GM12891 (cell line): ENCODE measurements around the gene C1orf35.

Experiments
- POLR2A ChIP-seq: IDR thresholded peaks from 2 replicates; pipeline ENCODE4 v1.6.1; 2011; ENCODE audit warnings: low read depth, low read length, control low read depth
- POLR2AphosphoS5 ChIP-seq: IDR thresholded peaks from 2 replicates; pipeline ENCODE4 v1.6.1; 2011; ENCODE audit warnings: low read depth, low read length, control low read depth
- TAF1 ChIP-seq: IDR thresholded peaks from 2 replicates; pipeline ENCODE4 v1.6.1; 2011; ENCODE audit warnings: low read depth, low read length, control low read depth

DNA sequence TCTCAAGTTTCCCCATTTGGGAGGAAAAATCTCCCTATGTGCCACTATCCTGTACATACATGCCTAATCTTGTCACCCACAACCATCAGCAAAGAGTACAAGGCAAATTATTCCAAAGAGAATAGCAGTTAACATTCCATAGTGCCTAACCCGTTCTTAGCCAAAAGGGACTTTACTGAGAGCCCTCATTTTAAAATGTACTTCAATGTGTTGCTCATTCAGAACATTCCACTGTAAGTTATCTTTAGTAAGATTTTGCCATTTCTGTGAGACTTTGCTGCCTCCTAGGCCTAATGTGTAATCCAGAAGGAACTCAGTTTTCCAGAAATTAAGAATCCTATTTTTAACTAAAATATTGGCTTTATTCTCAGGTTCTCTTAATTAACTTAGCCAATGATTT, 17.2 kb upstream of the C1orf35 start:
- no peak for TF ChIP-seq POLR2A
- TF ChIP-seq TAF1, result no peak
- TF ChIP-seq POLR2AphosphoS5, result no peak
